PC-3 (cell line): ENCODE measurements around the gene KLF13. TPM values are rescaled to one million over a fixed set of nuclear protein-coding genes. Genes with fewer than 3 reads are reported as not detected.

Source experiments
- ATAC-seq: fragments of 200-7000 bp; cut with Tn5 transposase; 2 replicates; pipeline ENCODE4 v1.9.1; 2020; ENCODE audit warnings: mild to moderate bottlenecking, moderate library complexity
- BruUV-seq: library from RNA; stranded (reverse); fragments of 400-500 nt; replicated peaks from 2 replicates; lab custom pipeline; 2021; lab: Mats Ljungman, UMichigan
- CTCF ChIA-PET: fragments of 300-600 bp; sonication (Branson Sonifier 250); formaldehyde crosslinking; loops from one replicate; lab custom pipeline; 2022; ENCODE audit warnings: antibody characterized with exemption; lab: Charles Lee
- POLR2A ChIA-PET: fragments of 300-600 bp; sonication (Branson Sonifier 250); formaldehyde crosslinking; loops from one replicate; lab custom pipeline; 2022; ENCODE audit warnings: antibody characterized with exemption; ENCODE audit not compliant: unreplicated experiment; lab: Charles Lee
- DNase-seq: peaks from one replicate; pipeline ENCODE4 v3.0.0-alpha.2; 2015
- H2AFZ ChIP-seq: fragments of 300-600 bp; sonication (generic); 2 replicates; pipeline ENCODE4 v1.6.0; 2016; ENCODE audit warnings: antibody characterized with exemption, low read length
- H3F3A ChIP-seq: fragments of 300-600 bp; sonication (generic); one replicate; pipeline ENCODE4 v1.6.0; 2017; ENCODE audit warnings: antibody characterized with exemption, low read length, control low read depth, mild to moderate bottlenecking; ENCODE audit not compliant: unreplicated experiment
- H3K27ac ChIP-seq: fragments of 300-600 bp; sonication (generic); 2 replicates; pipeline ENCODE4 v1.5.1; 2016; ENCODE audit warnings: mild to moderate bottlenecking, low read length
- H3K27me3 ChIP-seq: fragments of 300-600 bp; sonication (generic); 2 replicates; pipeline ENCODE4 v1.6.1; 2016; ENCODE audit warnings: low read length, mixed read lengths
- H3K36me3 ChIP-seq: fragments of 300-600 bp; sonication (generic); 2 replicates; pipeline ENCODE4 v1.6.1; 2016; ENCODE audit warnings: low read depth, mixed run types, low read length, mixed read lengths
- H3K4me1 ChIP-seq: fragments of 300-600 bp; sonication (generic); 2 replicates; pipeline ENCODE4 v1.5.1; 2016; ENCODE audit warnings: low read length; ENCODE audit not compliant: insufficient read depth
- H3K4me2 ChIP-seq: fragments of 300-600 bp; sonication (generic); 2 replicates; pipeline ENCODE4 v1.6.0; 2016; ENCODE audit warnings: low read length
- H3K4me3 ChIP-seq: fragments of 300-600 bp; sonication (generic); 2 replicates; pipeline ENCODE4 v1.5.1; 2016; ENCODE audit warnings: mild to moderate bottlenecking, low read length, mixed read lengths
- H3K79me2 ChIP-seq: fragments of 300-600 bp; sonication (generic); 2 replicates; pipeline ENCODE4 v1.6.1; 2017; ENCODE audit warnings: low read length, mixed read lengths
- H3K9ac ChIP-seq: fragments of 300-600 bp; sonication (generic); 2 replicates; pipeline ENCODE4 v1.6.0; 2016; ENCODE audit warnings: mild to moderate bottlenecking, low read length
- H3K9me2 ChIP-seq: fragments of 300-600 bp; sonication (generic); replicated peaks from 2 replicates; pipeline ENCODE4 v1.6.1; 2016; ENCODE audit warnings: mixed run types, low read length, mixed read lengths
- H3K9me3 ChIP-seq: fragments of 300-600 bp; sonication (generic); 2 replicates; pipeline ENCODE4 v1.6.1; 2016; ENCODE audit warnings: low read length, mixed read lengths
- H4K20me1 ChIP-seq: fragments of 300-600 bp; sonication (generic); 2 replicates; pipeline ENCODE4 v1.6.1; 2016; ENCODE audit warnings: low read length, mixed read lengths
- EZH2 ChIP-seq: fragments of 300-600 bp; sonication (generic); IDR thresholded peaks from one replicate; pipeline ENCODE4 v1.6.1; 2017; ENCODE audit warnings: antibody characterized with exemption, mild to moderate bottlenecking, low read length; ENCODE audit not compliant: unreplicated experiment
- EZH2phosphoT487 ChIP-seq: fragments of 300-600 bp; sonication (generic); IDR thresholded peaks from 2 replicates; pipeline ENCODE4 v1.6.1; 2018; ENCODE audit warnings: mild to moderate bottlenecking, antibody characterized with exemption, low read length, borderline replicate concordance
- intact Hi-C: fragments of 100-400 bp; cut with micrococcal nuclease; formaldehyde crosslinking; loops from 2 replicates; pipeline ENCODE4 v1.9.0; 2023
- total RNA-seq: library from RNA; depleted of rRNA; stranded (reverse); fragments of >200 nt; gene quantifications from 2 replicates; pipeline ENCODE4 v1.2.3, GENCODE V29; 2014
- TF ChIP-seq, protein P1 (sequence below): fragments of 300-600 bp; sonication (generic); conservative IDR thresholded peaks from 2 replicates; pipeline ENCODE4 v1.5.1; 2017; ENCODE audit warnings: antibody characterized with exemption, low read depth, mild to moderate bottlenecking, low read length

Gene KLF13
- total RNA-seq, 1 experiment from 2014 or later: 11.4 TPM

DNA sequence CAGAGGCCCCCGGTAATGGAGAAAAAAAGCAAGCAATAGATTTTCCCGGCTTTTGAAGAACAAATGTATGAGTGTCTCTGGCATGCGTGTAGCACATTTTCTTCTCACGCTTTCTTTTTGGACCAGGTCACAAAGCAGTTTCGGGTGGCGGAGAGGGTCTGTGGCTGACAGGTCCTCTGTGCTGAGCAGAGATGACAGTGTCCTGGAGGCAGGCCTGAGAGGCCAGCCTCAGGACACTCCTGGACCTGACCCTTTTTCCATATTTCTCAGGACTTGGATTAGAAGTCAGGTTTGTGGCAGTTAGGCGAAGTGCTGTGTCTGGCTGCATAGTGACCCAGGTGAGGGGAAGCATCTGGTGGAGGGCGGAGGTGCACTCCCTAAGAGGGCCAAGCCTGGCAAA, 52.9 kb downstream of the KLF13 start:
- Histone ChIP-seq H3K9me3 (no peaks in the 10 kb centered on the region), H3K9ac (no peak overlapping the region), H3F3A (no peaks in the 10 kb centered on the region), H3K4me3 (no peak overlapping the region), H3K27me3 (no peaks in the 10 kb centered on the region), H3K79me2 (no peaks in the 10 kb centered on the region), H3K4me1 (no peaks in the 10 kb centered on the region), H3K36me3 (no peaks in the 10 kb centered on the region), H3K27ac (no peak overlapping the region), H2AFZ (no peak overlapping the region), H3K9me2 (no peaks in the 10 kb centered on the region), H4K20me1 (no peaks in the 10 kb centered on the region), H3K4me2 (no peak overlapping the region)
- ATAC-seq: no peak
- POLR2A ChIA-PET: no interaction called here
- TF ChIP-seq, protein P1, sequence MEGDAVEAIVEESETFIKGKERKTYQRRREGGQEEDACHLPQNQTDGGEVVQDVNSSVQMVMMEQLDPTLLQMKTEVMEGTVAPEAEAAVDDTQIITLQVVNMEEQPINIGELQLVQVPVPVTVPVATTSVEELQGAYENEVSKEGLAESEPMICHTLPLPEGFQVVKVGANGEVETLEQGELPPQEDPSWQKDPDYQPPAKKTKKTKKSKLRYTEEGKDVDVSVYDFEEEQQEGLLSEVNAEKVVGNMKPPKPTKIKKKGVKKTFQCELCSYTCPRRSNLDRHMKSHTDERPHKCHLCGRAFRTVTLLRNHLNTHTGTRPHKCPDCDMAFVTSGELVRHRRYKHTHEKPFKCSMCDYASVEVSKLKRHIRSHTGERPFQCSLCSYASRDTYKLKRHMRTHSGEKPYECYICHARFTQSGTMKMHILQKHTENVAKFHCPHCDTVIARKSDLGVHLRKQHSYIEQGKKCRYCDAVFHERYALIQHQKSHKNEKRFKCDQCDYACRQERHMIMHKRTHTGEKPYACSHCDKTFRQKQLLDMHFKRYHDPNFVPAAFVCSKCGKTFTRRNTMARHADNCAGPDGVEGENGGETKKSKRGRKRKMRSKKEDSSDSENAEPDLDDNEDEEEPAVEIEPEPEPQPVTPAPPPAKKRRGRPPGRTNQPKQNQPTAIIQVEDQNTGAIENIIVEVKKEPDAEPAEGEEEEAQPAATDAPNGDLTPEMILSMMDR: no peak
- TF ChIP-seq EZH2phosphoT487 (no peak), EZH2 (no peak)
- intact Hi-C loops: no loop called here
- CTCF ChIA-PET: no interaction called here
- no TSS peak for BruUV-seq
- no peak for DNase-seq

DNA sequence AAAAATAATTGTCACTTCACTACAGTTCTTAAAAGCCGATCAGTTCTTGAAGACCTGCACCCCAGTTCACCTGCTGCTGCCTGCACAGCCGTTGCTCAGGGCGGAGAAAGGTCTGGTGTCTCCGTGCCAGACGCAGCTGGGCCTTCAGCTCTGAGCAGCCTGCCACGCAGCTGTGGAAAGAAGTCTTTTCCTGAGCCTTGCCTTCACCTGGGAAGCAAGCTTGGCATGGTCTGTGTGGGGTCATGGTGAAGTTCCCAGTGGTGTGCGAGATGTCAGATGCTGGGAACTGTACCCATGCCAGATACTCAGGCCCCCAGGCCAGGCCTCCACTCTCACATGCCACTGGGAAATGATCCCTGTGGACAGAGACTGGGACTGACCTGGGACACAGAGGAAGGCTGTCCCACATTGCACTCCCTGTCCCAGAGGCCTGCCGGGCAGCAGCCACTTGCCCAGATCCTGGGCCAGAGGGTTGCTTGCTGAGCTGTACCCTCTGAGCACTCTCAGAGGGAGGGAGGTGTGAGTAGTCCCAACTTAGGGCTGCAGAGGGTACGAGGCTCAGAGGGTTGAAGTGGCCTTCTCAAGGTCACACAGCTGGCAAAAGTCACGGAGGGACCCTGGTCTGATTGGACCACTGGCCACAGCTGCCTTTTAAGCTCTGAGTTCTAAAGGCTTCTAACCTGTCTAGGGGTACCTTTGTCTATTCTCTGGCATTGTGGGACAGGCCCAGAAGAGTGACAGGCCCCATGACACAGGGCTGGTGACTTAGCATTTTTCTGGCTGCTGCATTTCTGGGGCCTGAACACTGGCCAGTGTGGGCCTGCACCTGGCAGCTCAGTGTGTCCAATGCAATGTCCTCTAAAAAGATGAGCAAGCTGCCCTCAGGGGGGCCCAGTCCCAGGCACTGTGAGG, 55.4 kb downstream of the KLF13 start:
- Histone ChIP-seq H3K36me3 (no peaks in the 10 kb centered on the region), H3K79me2 (no peaks in the 10 kb centered on the region), H3K4me2 (no peak overlapping the region), H3K9me3 (no peaks in the 10 kb centered on the region), H3K4me1 (peaks cover 6% of the 10 kb centered on the region), H3K4me3 (no peak overlapping the region), H4K20me1 (0 out of 2 replicates have a peak, but pooled peaks cover 4% of the 10 kb centered on the region), H3K9me2 (no peaks in the 10 kb centered on the region), H2AFZ (no peak overlapping the region), H3K27ac (no peak overlapping the region), H3K9ac (no peak overlapping the region), H3F3A (no peaks in the 10 kb centered on the region), H3K27me3 (no peaks in the 10 kb centered on the region)
- intact Hi-C loops: no loop called here
- ATAC-seq (no peak), DNase-seq (no peak)
- POLR2A ChIA-PET: no interaction called here
- TF ChIP-seq EZH2phosphoT487 (no peak), EZH2 (no peak)
- TF ChIP-seq, protein P1: no peak
- no TSS peak for BruUV-seq
- CTCF ChIA-PET: interaction anchor here (1.0 kb wide), 1 partner anchor 53 kb away, joined by 3 read pairs; no protein-coding TSS in a partner anchor

DNA sequence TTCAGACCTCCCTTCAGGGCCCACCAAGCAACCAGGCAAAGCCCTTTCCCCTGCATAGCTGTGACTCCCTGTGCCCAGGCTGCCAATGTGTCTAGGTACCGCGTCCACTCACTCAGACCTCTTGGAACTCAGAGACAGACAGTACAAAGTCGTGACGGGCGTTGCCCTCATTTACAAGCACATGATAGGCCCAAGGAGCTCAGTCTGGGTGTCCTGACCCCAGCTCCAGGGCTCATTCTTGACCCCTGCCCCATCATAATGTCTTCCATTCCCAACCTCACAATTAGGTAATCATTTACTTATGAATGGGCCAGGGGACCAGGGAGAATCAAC, 56.0 kb downstream of the KLF13 start:
- Histone ChIP-seq H2AFZ (no peak overlapping the region), H3K36me3 (no peaks in the 10 kb centered on the region), H3K4me3 (no peak overlapping the region), H3K79me2 (no peaks in the 10 kb centered on the region), H3K9ac (no peak overlapping the region), H3F3A (no peaks in the 10 kb centered on the region), H4K20me1 (0 out of 2 replicates have a peak, but pooled peaks cover 5% of the 10 kb centered on the region), H3K27ac (no peak overlapping the region), H3K4me1 (peaks cover 11% of the 10 kb centered on the region), H3K4me2 (no peak overlapping the region), H3K9me3 (no peaks in the 10 kb centered on the region), H3K27me3 (no peaks in the 10 kb centered on the region), H3K9me2 (no peaks in the 10 kb centered on the region)
- no TSS peak for BruUV-seq
- intact Hi-C loops: no loop called here
- ChIA-PET POLR2A (no interaction called here), CTCF (interaction anchor here (0.6 to 1.0 kb wide), 2 partner anchors 52 to 254 kb away, joined by 3 read pairs; no protein-coding TSS in a partner anchor)
- TF ChIP-seq EZH2phosphoT487: no peak
- TF ChIP-seq EZH2: no peak
- TF ChIP-seq, protein P1: no peak
- no peak for DNase-seq
- no peak for ATAC-seq
